BJ (cell line): ENCODE results near the gene MEF2D. TPM values are rescaled to one million over a fixed set of nuclear protein-coding genes. Genes with fewer than 3 reads are reported as not detected.

Source experiments
- CTCF ChIA-PET: fragments of 350-600 bp; formaldehyde crosslinking; extraction: SDS; loops from one replicate; lab custom pipeline; 2021; ENCODE audit warnings: antibody characterized with exemption, inconsistent platforms; lab: Yijun Ruan, JAX
- POLR2A ChIA-PET: fragments of 300-600 bp; sonication (Branson Sonifier 250); formaldehyde crosslinking; extraction: SDS; loops from one replicate; lab custom pipeline; 2021; ENCODE audit warnings: antibody characterized with exemption; lab: Charles Lee
- DNase-seq: peaks from one replicate; pipeline ENCODE4 v3.0.0-alpha.2; 2011; ENCODE audit warnings: low read depth
- H3K27me3 ChIP-seq: 2 replicates; pipeline ENCODE4 v1.6.0; 2011; ENCODE audit warnings: low read length; ENCODE audit not compliant: control insufficient read depth, insufficient read depth
- H3K36me3 ChIP-seq: 2 replicates; pipeline ENCODE4 v1.5.1; 2011; ENCODE audit warnings: low read length; ENCODE audit not compliant: control insufficient read depth, insufficient read depth
- H3K4me3 ChIP-seq: 2 replicates; pipeline ENCODE4 v1.5.1; 2011; ENCODE audit warnings: low read depth, mild to moderate bottlenecking, control low read depth, low read length
- polyA plus RNA-seq: library from polyadenylated mRNA; depleted of rRNA; stranded (reverse); fragments of >200 nt; gene quantifications from 2 replicates; pipeline ENCODE4 v1.2.3, GENCODE V29; 2011
- TF ChIP-seq, protein P1 (sequence below): IDR thresholded peaks from 2 replicates; pipeline ENCODE4 v1.5.1; 2011; ENCODE audit warnings: low read depth, mild to moderate bottlenecking, control low read depth, inconsistent platforms, low read length, moderate library complexity; ENCODE audit not compliant: insufficient read depth

The MEF2D gene
- polyA plus RNA-seq, 1 experiment: 15.1 TPM

DNA sequence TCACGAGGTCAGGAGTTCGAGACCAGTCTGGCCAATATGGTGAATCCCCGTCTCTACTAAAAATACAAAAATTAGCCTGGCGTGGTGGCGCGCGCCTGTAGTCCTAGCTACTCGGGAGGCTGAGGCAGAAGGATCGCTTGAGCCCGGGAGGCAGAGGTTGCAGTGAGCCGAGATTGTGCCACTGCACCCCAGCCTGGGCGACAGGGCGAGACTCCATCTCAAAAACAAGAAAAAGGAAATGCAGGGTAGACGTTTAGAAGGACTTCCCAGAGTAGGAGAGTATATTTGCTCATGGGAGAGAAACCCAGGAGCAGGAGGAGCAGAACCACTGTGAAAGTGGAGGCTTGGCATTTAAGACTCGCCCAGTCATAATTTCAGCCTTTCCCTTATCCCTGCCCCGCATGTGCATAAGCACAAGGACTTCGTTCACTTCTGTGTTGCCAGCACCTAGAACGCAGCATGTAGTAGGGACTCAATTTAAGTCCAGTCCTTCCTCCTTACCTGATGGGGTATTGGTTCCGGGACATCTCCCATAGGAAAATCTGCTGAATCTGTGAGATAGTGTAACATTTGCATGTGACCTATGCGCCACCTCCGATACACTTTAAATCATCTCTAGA lies 5.2 kb upstream of the MEF2D start:
- CTCF ChIA-PET: interaction anchor here (1.1 to 2.7 kb wide), 2 partner anchors 49 to 65 kb away, joined by 3 to 11 read pairs; no protein-coding TSS in a partner anchor
- POLR2A ChIA-PET: no interaction called here
- Histone ChIP-seq H3K36me3 (no peaks in the 10 kb centered on the region), H3K4me3 (0 out of 2 replicates have a peak overlapping the region, but pooled peaks have one; percentile 3), H3K27me3 (no peaks in the 10 kb centered on the region)
- TF ChIP-seq, protein P1, sequence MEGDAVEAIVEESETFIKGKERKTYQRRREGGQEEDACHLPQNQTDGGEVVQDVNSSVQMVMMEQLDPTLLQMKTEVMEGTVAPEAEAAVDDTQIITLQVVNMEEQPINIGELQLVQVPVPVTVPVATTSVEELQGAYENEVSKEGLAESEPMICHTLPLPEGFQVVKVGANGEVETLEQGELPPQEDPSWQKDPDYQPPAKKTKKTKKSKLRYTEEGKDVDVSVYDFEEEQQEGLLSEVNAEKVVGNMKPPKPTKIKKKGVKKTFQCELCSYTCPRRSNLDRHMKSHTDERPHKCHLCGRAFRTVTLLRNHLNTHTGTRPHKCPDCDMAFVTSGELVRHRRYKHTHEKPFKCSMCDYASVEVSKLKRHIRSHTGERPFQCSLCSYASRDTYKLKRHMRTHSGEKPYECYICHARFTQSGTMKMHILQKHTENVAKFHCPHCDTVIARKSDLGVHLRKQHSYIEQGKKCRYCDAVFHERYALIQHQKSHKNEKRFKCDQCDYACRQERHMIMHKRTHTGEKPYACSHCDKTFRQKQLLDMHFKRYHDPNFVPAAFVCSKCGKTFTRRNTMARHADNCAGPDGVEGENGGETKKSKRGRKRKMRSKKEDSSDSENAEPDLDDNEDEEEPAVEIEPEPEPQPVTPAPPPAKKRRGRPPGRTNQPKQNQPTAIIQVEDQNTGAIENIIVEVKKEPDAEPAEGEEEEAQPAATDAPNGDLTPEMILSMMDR: no peak
- DNase-seq: no peak

DNA sequence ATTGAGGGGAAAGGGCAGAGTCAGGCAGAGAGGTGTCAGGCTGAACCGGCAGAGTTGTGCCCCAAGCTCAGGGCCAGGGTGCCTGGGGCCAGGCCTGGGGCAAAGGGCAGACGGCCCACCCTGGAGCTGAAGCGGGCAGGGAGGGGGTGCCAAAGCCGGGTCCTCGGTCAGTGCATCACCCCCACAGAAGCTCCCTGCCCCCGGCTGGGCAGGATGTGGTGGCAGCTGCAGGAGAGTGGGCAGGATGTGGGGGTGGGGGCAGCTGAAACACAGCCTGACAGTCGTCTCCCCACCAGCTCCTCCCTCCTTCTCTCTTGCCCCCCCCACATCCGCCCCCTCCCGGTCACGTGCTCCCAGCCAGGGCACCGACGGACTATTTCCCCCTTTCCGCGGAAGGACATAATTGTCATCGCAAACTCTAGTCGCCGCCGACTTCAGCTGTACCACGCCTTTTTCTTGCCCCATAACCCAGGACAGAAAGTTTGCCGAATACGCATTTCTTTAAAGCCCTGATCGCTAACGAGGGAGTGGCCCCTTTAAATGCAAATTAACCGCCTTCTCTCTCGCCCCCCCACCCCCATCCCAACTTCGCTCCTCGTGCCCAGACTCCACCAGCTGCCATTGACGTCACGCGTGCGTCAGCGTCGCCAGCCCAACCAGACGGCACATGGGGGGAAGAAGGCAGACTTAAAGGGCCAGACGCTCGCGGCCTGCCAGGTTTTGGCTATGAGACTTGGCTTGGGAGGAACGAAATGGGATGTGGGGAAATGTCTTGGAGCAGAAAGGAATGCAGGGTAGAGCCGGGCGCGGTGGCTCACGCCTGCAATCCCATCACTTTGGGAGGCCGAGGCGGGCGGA lies 4.5 kb upstream of the MEF2D start:
- Histone ChIP-seq H3K4me3 (peak overlapping the region; percentile 30), H3K36me3 (no peaks in the 10 kb centered on the region), H3K27me3 (no peaks in the 10 kb centered on the region)
- ChIA-PET POLR2A (interaction anchor here (0.6 to 0.9 kb wide), 3 partner anchors 14 to 202 kb away, joined by 3 to 10 read pairs (median 4); no protein-coding TSS in a partner anchor), CTCF (interaction anchor here (0.9 to 2.7 kb wide), 4 partner anchors 24 to 120 kb away, joined by 3 to 11 read pairs (median 5); no protein-coding TSS in a partner anchor)
- TF ChIP-seq, protein P1: no peak
- peak; percentile 94 for DNase-seq

DNA sequence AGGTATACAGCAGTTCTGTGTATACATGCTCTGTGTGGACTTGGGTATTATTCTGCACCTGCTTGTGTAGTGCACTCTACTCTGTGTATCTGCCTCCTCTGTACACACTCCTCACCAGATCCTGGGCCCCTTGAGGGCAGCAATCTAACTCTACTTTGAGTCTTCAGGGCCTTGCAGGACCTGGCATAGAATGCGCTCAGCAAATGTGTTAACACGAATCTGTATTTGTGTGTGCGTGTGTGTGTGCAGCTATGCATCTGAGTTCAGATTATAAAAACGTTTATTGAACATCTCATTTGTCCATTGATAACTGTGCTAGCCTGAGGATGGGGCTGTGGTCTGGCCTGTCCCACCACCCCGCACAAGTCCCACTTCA lies 3.9 kb upstream of the MEF2D start:
- no peaks in the 10 kb centered on the region for H3K27me3 ChIP-seq
- ChIA-PET CTCF (interaction anchor here (0.6 to 2.7 kb wide), 6 partner anchors 24 to 120 kb away, joined by 3 to 11 read pairs (median 4); no protein-coding TSS in a partner anchor), POLR2A (interaction anchor here (0.6 to 0.9 kb wide), 3 partner anchors 13 to 203 kb away, joined by 3 to 10 read pairs (median 4); no protein-coding TSS in a partner anchor)
- no peaks in the 10 kb centered on the region for H3K36me3 ChIP-seq
- no peak overlapping the region; the same call in 1 of the 2 replicates for H3K4me3 ChIP-seq
- no peak for DNase-seq
- TF ChIP-seq, protein P1: no peak

DNA sequence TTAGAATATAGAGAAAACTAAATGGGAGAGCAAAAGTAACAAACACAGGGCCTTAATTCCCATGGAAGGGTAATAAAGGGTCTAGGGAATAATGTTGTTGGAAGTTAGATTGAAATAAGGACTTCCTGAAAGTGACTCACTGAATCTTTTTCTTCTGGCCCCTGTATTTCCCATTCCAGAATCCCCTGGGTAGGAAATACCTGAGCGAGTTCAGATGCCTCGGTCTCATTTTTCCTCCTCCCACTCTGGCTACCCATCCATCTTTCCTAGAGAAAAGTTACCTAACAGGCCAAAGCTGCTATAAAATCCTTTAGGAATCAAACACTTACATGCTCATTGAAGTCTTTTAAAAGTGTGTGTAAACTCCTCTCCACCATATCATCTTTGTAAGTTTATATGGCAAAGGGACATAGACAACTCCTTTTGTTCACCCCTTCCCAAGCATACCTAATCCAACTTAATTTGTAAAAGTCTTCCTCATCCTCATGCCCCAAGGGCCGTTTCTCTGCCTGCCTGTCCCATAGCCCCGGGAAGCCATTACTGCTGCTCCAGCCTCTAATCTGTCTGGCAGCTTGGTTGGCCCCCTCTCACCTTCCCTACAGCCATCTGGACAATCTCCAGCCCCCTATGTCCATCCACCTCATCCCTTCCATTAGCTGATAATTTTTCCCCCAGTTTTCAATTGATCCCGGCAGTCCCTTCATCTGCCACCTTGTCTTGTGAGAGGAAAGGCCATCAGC lies 3.3 kb upstream of the MEF2D start:
- Histone ChIP-seq H3K36me3 (no peaks in the 10 kb centered on the region), H3K4me3 (no peak overlapping the region), H3K27me3 (no peaks in the 10 kb centered on the region)
- no peak for DNase-seq
- ChIA-PET CTCF (interaction anchor here (0.6 to 5.8 kb wide), 6 partner anchors 14 to 100 kb away, joined by 3 to 29 read pairs (median 7); no protein-coding TSS in a partner anchor), POLR2A (interaction anchor here (0.6 kb wide), 1 partner anchor 162 kb away, joined by 3 read pairs; no protein-coding TSS in a partner anchor)
- TF ChIP-seq, protein P1: no peak
